Measurements from ENCODE around the gene HNRNPLL.

Gene HNRNPLL

GRCh38 chr2:38533757-38534545 lies 68.8 kb downstream of the HNRNPLL start:
- Histone ChIP-seq H3K27me3 (ENCODE audit: control insufficient read depth in 2 of 2, insufficient read depth in 2 of 2, low read length in 2 of 2) (no peaks in the 10 kb centered on the region), H3K4me1 (ENCODE audit: control insufficient read depth in 2 of 2, insufficient read depth in 2 of 2, low read length in 2 of 2) (peaks cover 12 to 15% of the 10 kb centered on the region in 2 donors), H3K4me3 (ENCODE audit: low read length in 2 of 2) (no peak overlapping the region), H3K9me3 (ENCODE audit: control insufficient read depth in 2 of 2, low read length in 2 of 2) (no peaks in the 10 kb centered on the region), H3K9ac (ENCODE audit: low read depth in 1 of 2, low read length in 2 of 2) (no peak overlapping the region), H3K27ac (ENCODE audit: low read depth in 2 of 2, low read length in 2 of 2) (no peak overlapping the region), H3K36me3 (ENCODE audit: control insufficient read depth in 2 of 2, insufficient read depth in 2 of 2, low read length in 2 of 2) (no peaks in the 10 kb centered on the region)

- Histone ChIP-seq H3K27ac (ENCODE audit: low read depth in 2 of 2, low read length in 2 of 2) (no peak overlapping the region), H3K9ac (ENCODE audit: low read depth in 1 of 2, low read length in 2 of 2) (no peak overlapping the region), H3K4me3 (ENCODE audit: low read length in 2 of 2) (no peak overlapping the region), H3K36me3 (ENCODE audit: control insufficient read depth in 2 of 2, insufficient read depth in 2 of 2, low read length in 2 of 2) (no peaks in the 10 kb centered on the region), H3K4me1 (ENCODE audit: control insufficient read depth in 2 of 2, insufficient read depth in 2 of 2, low read length in 2 of 2) (peaks cover 12 to 15% of the 10 kb centered on the region in 2 donors), H3K9me3 (ENCODE audit: control insufficient read depth in 2 of 2, low read length in 2 of 2) (no peaks in the 10 kb centered on the region), H3K27me3 (ENCODE audit: control insufficient read depth in 2 of 2, insufficient read depth in 2 of 2, low read length in 2 of 2) (no peaks in the 10 kb centered on the region)
Measured at GRCh38 chr2:38533180-38533579, 69.5 kb downstream of the HNRNPLL start.

- no peaks in the 10 kb centered on the region for H3K9me3 ChIP-seq (ENCODE audit: control insufficient read depth in 2 of 2, low read length in 2 of 2)
- no peaks in the 10 kb centered on the region for H3K36me3 ChIP-seq (ENCODE audit: control insufficient read depth in 2 of 2, insufficient read depth in 2 of 2, low read length in 2 of 2)
- no peaks in the 10 kb centered on the region for H3K27me3 ChIP-seq (ENCODE audit: control insufficient read depth in 2 of 2, insufficient read depth in 2 of 2, low read length in 2 of 2)
- H3K9ac ChIP-seq (ENCODE audit: low read depth in 1 of 2, low read length in 2 of 2), result no peak overlapping the region
- H3K4me1 ChIP-seq (ENCODE audit: control insufficient read depth in 2 of 2, insufficient read depth in 2 of 2, low read length in 2 of 2), result peaks cover 12 to 15% of the 10 kb centered on the region in 2 donors
- no peak overlapping the region for H3K27ac ChIP-seq (ENCODE audit: low read depth in 2 of 2, low read length in 2 of 2)
- H3K4me3 ChIP-seq (ENCODE audit: low read length in 2 of 2), result no peak overlapping the region
Measured at GRCh38 chr2:38532366-38532765, 70.4 kb downstream of the HNRNPLL start.

- no peaks in the 10 kb centered on the region for H3K36me3 ChIP-seq (ENCODE audit: control insufficient read depth in 2 of 2, insufficient read depth in 2 of 2, low read length in 2 of 2)
- no peaks in the 10 kb centered on the region for H3K27me3 ChIP-seq (ENCODE audit: control insufficient read depth in 2 of 2, insufficient read depth in 2 of 2, low read length in 2 of 2)
- H3K9ac ChIP-seq (ENCODE audit: low read depth in 1 of 2, low read length in 2 of 2), result no peak overlapping the region
- H3K27ac ChIP-seq (ENCODE audit: low read depth in 2 of 2, low read length in 2 of 2), result no peak overlapping the region
- H3K4me3 ChIP-seq (ENCODE audit: low read length in 2 of 2), result no peak overlapping the region
- no peaks in the 10 kb centered on the region for H3K9me3 ChIP-seq (ENCODE audit: control insufficient read depth in 2 of 2, low read length in 2 of 2)
- H3K4me1 ChIP-seq (ENCODE audit: control insufficient read depth in 2 of 2, insufficient read depth in 2 of 2, low read length in 2 of 2), result peaks cover 0 to 3% of the 10 kb centered on the region in 2 donors
Measured at GRCh38 chr2:38529208-38529607, 73.5 kb downstream of the HNRNPLL start.

GRCh38 chr2:38528534-38528933 lies 74.2 kb downstream of the HNRNPLL start:
- H3K4me1 ChIP-seq (ENCODE audit: control insufficient read depth in 2 of 2, insufficient read depth in 2 of 2, low read length in 2 of 2), result no peaks in the 10 kb centered on the region
- H3K4me3 ChIP-seq (ENCODE audit: low read length in 2 of 2), result peak overlapping the region in 1 of 2 donors; percentile 27
- no peaks in the 10 kb centered on the region for H3K27me3 ChIP-seq (ENCODE audit: control insufficient read depth in 2 of 2, insufficient read depth in 2 of 2, low read length in 2 of 2)
- no peak overlapping the region for H3K9ac ChIP-seq (ENCODE audit: low read depth in 1 of 2, low read length in 2 of 2)
- H3K9me3 ChIP-seq (ENCODE audit: control insufficient read depth in 2 of 2, low read length in 2 of 2), result no peaks in the 10 kb centered on the region
- no peak overlapping the region for H3K27ac ChIP-seq (ENCODE audit: low read depth in 2 of 2, low read length in 2 of 2)
- H3K36me3 ChIP-seq (ENCODE audit: control insufficient read depth in 2 of 2, insufficient read depth in 2 of 2, low read length in 2 of 2), result no peaks in the 10 kb centered on the region

- no peaks in the 10 kb centered on the region for H3K27me3 ChIP-seq (ENCODE audit: control insufficient read depth in 2 of 2, insufficient read depth in 2 of 2, low read length in 2 of 2)
- H3K27ac ChIP-seq (ENCODE audit: low read depth in 2 of 2, low read length in 2 of 2), result no peak overlapping the region
- H3K4me3 ChIP-seq (ENCODE audit: low read length in 2 of 2), result peak overlapping the region; percentile 25 to 27
- H3K9ac ChIP-seq (ENCODE audit: low read depth in 1 of 2, low read length in 2 of 2), result no peak overlapping the region
- H3K9me3 ChIP-seq (ENCODE audit: control insufficient read depth in 2 of 2, low read length in 2 of 2), result no peaks in the 10 kb centered on the region
- H3K4me1 ChIP-seq (ENCODE audit: control insufficient read depth in 2 of 2, insufficient read depth in 2 of 2, low read length in 2 of 2), result no peaks in the 10 kb centered on the region
- no peaks in the 10 kb centered on the region for H3K36me3 ChIP-seq (ENCODE audit: control insufficient read depth in 2 of 2, insufficient read depth in 2 of 2, low read length in 2 of 2)
Measured at GRCh38 chr2:38528008-38528442, 74.7 kb downstream of the HNRNPLL start.

GRCh38 chr2:38527338-38528007 lies 75.3 kb downstream of the HNRNPLL start:
- Histone ChIP-seq H3K27ac (ENCODE audit: low read depth in 2 of 2, low read length in 2 of 2) (no peak overlapping the region), H3K36me3 (ENCODE audit: control insufficient read depth in 2 of 2, insufficient read depth in 2 of 2, low read length in 2 of 2) (no peaks in the 10 kb centered on the region), H3K4me1 (ENCODE audit: control insufficient read depth in 2 of 2, insufficient read depth in 2 of 2, low read length in 2 of 2) (no peaks in the 10 kb centered on the region), H3K9ac (ENCODE audit: low read depth in 1 of 2, low read length in 2 of 2) (no peak overlapping the region), H3K4me3 (ENCODE audit: low read length in 2 of 2) (peak overlapping the region in 1 of 2 donors; percentile 27), H3K9me3 (ENCODE audit: control insufficient read depth in 2 of 2, low read length in 2 of 2) (no peaks in the 10 kb centered on the region), H3K27me3 (ENCODE audit: control insufficient read depth in 2 of 2, insufficient read depth in 2 of 2, low read length in 2 of 2) (no peaks in the 10 kb centered on the region)

- H3K27ac ChIP-seq (ENCODE audit: low read depth in 2 of 2, low read length in 2 of 2), result no peak overlapping the region
- H3K9ac ChIP-seq (ENCODE audit: low read depth in 1 of 2, low read length in 2 of 2), result no peak overlapping the region
- H3K4me3 ChIP-seq (ENCODE audit: low read length in 2 of 2), result no peak overlapping the region
- no peaks in the 10 kb centered on the region for H3K9me3 ChIP-seq (ENCODE audit: control insufficient read depth in 2 of 2, low read length in 2 of 2)
- H3K4me1 ChIP-seq (ENCODE audit: control insufficient read depth in 2 of 2, insufficient read depth in 2 of 2, low read length in 2 of 2), result no peaks in the 10 kb centered on the region
- H3K27me3 ChIP-seq (ENCODE audit: control insufficient read depth in 2 of 2, insufficient read depth in 2 of 2, low read length in 2 of 2), result no peaks in the 10 kb centered on the region
- H3K36me3 ChIP-seq (ENCODE audit: control insufficient read depth in 2 of 2, insufficient read depth in 2 of 2, low read length in 2 of 2), result no peaks in the 10 kb centered on the region
Measured at GRCh38 chr2:38526195-38526594, 76.5 kb downstream of the HNRNPLL start.

- H3K27ac ChIP-seq (ENCODE audit: low read depth in 2 of 2, low read length in 2 of 2), result no peak overlapping the region
- H3K27me3 ChIP-seq (ENCODE audit: control insufficient read depth in 2 of 2, insufficient read depth in 2 of 2, low read length in 2 of 2), result no peaks in the 10 kb centered on the region
- no peak overlapping the region for H3K4me3 ChIP-seq (ENCODE audit: low read length in 2 of 2)
Measured at GRCh38 chr2:38524580-38524979, 78.1 kb downstream of the HNRNPLL start.

GRCh38 chr2:38523728-38524437 lies 78.8 kb downstream of the HNRNPLL start:
- no peaks in the 10 kb centered on the region for H3K9me3 ChIP-seq (ENCODE audit: control insufficient read depth in 2 of 2, low read length in 2 of 2)
- no peak overlapping the region for H3K4me3 ChIP-seq (ENCODE audit: low read length in 2 of 2)
- H3K27me3 ChIP-seq (ENCODE audit: control insufficient read depth in 2 of 2, insufficient read depth in 2 of 2, low read length in 2 of 2), result no peaks in the 10 kb centered on the region
- H3K4me1 ChIP-seq (ENCODE audit: control insufficient read depth in 2 of 2, insufficient read depth in 2 of 2, low read length in 2 of 2), result no peaks in the 10 kb centered on the region
- no peak overlapping the region for H3K27ac ChIP-seq (ENCODE audit: low read depth in 2 of 2, low read length in 2 of 2)
- no peaks in the 10 kb centered on the region for H3K36me3 ChIP-seq (ENCODE audit: control insufficient read depth in 2 of 2, insufficient read depth in 2 of 2, low read length in 2 of 2)
- no peak overlapping the region for H3K9ac ChIP-seq (ENCODE audit: low read depth in 1 of 2, low read length in 2 of 2)

More at GRCh38 chr2:38524580-38524979, 78.1 kb downstream of the HNRNPLL start:
- H3K9ac ChIP-seq (ENCODE audit: low read depth in 1 of 2, low read length in 2 of 2), result no peak overlapping the region
- H3K4me1 ChIP-seq (ENCODE audit: control insufficient read depth in 2 of 2, insufficient read depth in 2 of 2, low read length in 2 of 2), result no peaks in the 10 kb centered on the region
- H3K36me3 ChIP-seq (ENCODE audit: control insufficient read depth in 2 of 2, insufficient read depth in 2 of 2, low read length in 2 of 2), result no peaks in the 10 kb centered on the region
- no peaks in the 10 kb centered on the region for H3K9me3 ChIP-seq (ENCODE audit: control insufficient read depth in 2 of 2, low read length in 2 of 2)
